RWPE2 (cell line): Measurements from ENCODE around the gene CCDC24.

Experiments
- ATAC-seq: fragments of 200-7000 bp; cut with Tn5 transposase; 3 replicates; pipeline ENCODE4 v1.9.1; 2021; ENCODE audit warnings: low read depth
- DNase-seq: peaks from one replicate; pipeline ENCODE4 v3.0.0-alpha.2; 2020; ENCODE audit warnings: low spot score
- H3K27ac ChIP-seq: fragments of 450-650 bp; 2 replicates; pipeline ENCODE4 v1.5.1; 2017; ENCODE audit warnings: mild to moderate bottlenecking; ENCODE audit not compliant: poor library complexity, severe bottlenecking
- H3K27me3 ChIP-seq: fragments of 250-450 bp; sonication (Bioruptor Pico); 2 replicates; pipeline ENCODE4 v1.5.1; 2021; ENCODE audit warnings: mild to moderate bottlenecking, moderate library complexity; ENCODE audit not compliant: insufficient read depth, poor library complexity, severe bottlenecking
- H3K36me3 ChIP-seq: fragments of 250-450 bp; sonication (Bioruptor Pico); 2 replicates; pipeline ENCODE4 v1.5.1; 2020; ENCODE audit warnings: low read depth, mild to moderate bottlenecking, moderate library complexity
- H3K4me1 ChIP-seq: fragments of 250-450 bp; sonication (Bioruptor Pico); 2 replicates; pipeline ENCODE4 v1.5.1; 2021; ENCODE audit warnings: mild to moderate bottlenecking, moderate library complexity; ENCODE audit not compliant: insufficient read depth, poor library complexity, severe bottlenecking
- H3K4me3 ChIP-seq: fragments of 250-450 bp; sonication (Bioruptor Pico); 2 replicates; pipeline ENCODE4 v1.5.1; 2021; ENCODE audit warnings: mild to moderate bottlenecking, moderate library complexity; ENCODE audit not compliant: severe bottlenecking
- H3K9me3 ChIP-seq: fragments of 250-450 bp; sonication (Bioruptor Pico); 2 replicates; pipeline ENCODE4 v1.5.1; 2021; ENCODE audit warnings: mild to moderate bottlenecking, moderate library complexity; ENCODE audit not compliant: severe bottlenecking
- CTCF ChIP-seq: fragments of 450-650 bp; IDR thresholded peaks from one replicate; pipeline ENCODE4 v1.5.1; 2017; ENCODE audit warnings: mild to moderate bottlenecking, moderate library complexity; ENCODE audit not compliant: poor library complexity, severe bottlenecking

Gene CCDC24

DNA sequence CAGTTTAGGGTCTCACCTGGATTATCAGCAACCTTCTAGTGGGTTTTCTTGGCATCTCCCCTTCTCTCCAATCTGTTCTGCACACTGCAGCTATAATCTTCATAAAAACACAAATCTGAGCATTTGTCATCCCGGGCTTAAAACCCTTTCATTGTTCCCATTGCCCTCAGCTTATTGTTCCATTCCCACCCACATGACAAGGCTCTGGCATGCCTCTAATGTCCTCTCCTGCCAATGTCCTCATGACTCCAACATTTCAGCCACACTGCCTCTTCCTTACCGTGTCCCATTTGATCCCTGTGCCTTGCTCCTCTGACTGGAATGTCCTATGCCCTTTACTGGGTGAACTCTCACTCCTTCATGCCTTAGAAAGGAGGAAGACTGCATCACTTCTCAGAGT lies 29.1 kb upstream of the CCDC24 start:
- H3K4me3 ChIP-seq, result no peak overlapping the region
- H3K36me3 ChIP-seq, result peaks cover 15% of the 10 kb centered on the region
- no peak for ATAC-seq

GRCh38 chr1:43963006-43963405 lies 28.4 kb upstream of the CCDC24 start:
- Histone ChIP-seq H3K9me3 (no peaks in the 10 kb centered on the region), H3K27ac (no peak overlapping the region), H3K4me1 (no peaks in the 10 kb centered on the region), H3K27me3 (no peaks in the 10 kb centered on the region), H3K36me3 (peaks cover 15% of the 10 kb centered on the region), H3K4me3 (no peak overlapping the region)
- no peak for TF ChIP-seq CTCF
- DNase-seq (no peak), ATAC-seq (no peak)

More for the DNA sequence above, 29.1 kb upstream of the CCDC24 start:
- Histone ChIP-seq H3K27ac (no peak overlapping the region), H3K9me3 (no peaks in the 10 kb centered on the region), H3K4me1 (no peaks in the 10 kb centered on the region), H3K27me3 (no peaks in the 10 kb centered on the region)
- DNase-seq, result no peak
- TF ChIP-seq CTCF, result no peak

- H3K36me3 ChIP-seq, result peaks cover 6% of the 10 kb centered on the region
- ATAC-seq (no peak), DNase-seq (no peak)
- no peaks in the 10 kb centered on the region for H3K27me3 ChIP-seq
- no peaks in the 10 kb centered on the region for H3K4me1 ChIP-seq
- no peaks in the 10 kb centered on the region for H3K9me3 ChIP-seq
- no peak for TF ChIP-seq CTCF
- no peak overlapping the region for H3K27ac ChIP-seq
- no peak overlapping the region for H3K4me3 ChIP-seq
Measured at GRCh38 chr1:43963890-43964289, 27.5 kb upstream of the CCDC24 start.

- Histone ChIP-seq H3K36me3 (peaks cover 4% of the 10 kb centered on the region; the same call in 1 of the 2 replicates), H3K4me1 (no peaks in the 10 kb centered on the region), H3K9me3 (no peaks in the 10 kb centered on the region), H3K27me3 (no peaks in the 10 kb centered on the region), H3K27ac (no peak overlapping the region), H3K4me3 (no peak overlapping the region)
- ATAC-seq (no peak), DNase-seq (no peak)
- TF ChIP-seq CTCF, result no peak
Measured at GRCh38 chr1:43965316-43965715, 26.1 kb upstream of the CCDC24 start.

DNA sequence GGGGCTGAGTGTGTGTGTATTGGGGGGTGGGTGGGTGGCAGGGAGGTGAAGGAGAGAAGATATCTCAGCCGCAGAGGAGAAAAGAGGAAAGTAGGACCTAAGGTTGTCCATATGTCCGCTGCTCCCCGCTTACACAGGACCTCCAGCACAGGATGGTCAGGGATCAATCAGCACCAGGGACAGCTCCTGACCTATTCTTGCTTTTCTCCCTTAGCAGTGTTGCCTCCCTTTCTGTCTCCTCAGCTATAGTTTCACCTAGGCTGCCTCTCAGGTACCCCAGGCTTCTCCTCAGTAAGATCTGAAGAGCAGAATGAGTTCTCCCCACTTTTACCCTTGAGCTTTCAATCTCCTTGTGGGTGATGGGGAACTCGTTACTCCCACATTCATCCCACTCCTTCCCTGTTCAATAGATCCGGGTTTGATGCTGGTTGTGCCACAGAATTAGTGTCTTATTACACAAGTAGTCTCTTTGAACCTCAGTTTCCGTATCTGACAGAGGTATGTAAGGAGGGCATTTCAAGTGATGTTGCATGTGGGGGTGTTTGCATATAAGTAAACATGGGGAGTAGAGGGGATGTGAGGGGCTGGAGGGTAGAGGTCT lies 23.0 kb upstream of the CCDC24 start:
- TF ChIP-seq CTCF, result no peak
- Histone ChIP-seq H3K4me1 (no peaks in the 10 kb centered on the region), H3K4me3 (no peak overlapping the region), H3K9me3 (no peaks in the 10 kb centered on the region), H3K27ac (no peak overlapping the region), H3K27me3 (no peaks in the 10 kb centered on the region), H3K36me3 (peaks cover 4% of the 10 kb centered on the region; the same call in 1 of the 2 replicates)
- ATAC-seq, result no peak
- no peak for DNase-seq
